ENCODE measurements around the gene PPP1R11. TPM values are rescaled to one million over a fixed set of nuclear protein-coding genes. Genes with fewer than 3 reads are reported as not detected.

PPP1R11 gene
- total RNA-seq, 4 donors from 2014 or later: 36.5 to 40.9 (median 37.3) TPM

DNA sequence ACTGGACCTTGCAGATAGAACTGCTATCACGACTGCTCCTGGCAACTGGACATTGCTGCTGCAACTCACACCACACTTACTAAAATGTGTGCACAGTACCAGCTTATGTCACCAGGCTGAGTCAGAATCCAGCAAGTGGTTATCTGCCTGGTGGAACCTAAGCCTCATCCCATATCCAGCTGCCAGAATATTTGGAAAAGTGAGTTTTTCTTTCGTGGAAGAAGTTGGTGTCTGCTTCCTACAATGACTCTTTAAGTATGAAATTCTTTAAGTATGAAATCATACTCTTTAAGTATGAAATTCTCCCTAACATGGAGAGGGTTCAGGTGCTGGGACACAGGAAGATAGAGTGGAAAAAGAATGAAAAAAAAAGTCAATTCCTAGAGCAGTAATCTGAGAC, 22.4 kb upstream of the PPP1R11 start:
- H3K9me3 ChIP-seq: no peaks in the 10 kb centered on the region
- H3K4me1 ChIP-seq: no peaks in the 10 kb centered on the region
- no peak overlapping the region for H3K4me3 ChIP-seq
- no peak overlapping the region for H3K27ac ChIP-seq
- TF ChIP-seq, protein P1, sequence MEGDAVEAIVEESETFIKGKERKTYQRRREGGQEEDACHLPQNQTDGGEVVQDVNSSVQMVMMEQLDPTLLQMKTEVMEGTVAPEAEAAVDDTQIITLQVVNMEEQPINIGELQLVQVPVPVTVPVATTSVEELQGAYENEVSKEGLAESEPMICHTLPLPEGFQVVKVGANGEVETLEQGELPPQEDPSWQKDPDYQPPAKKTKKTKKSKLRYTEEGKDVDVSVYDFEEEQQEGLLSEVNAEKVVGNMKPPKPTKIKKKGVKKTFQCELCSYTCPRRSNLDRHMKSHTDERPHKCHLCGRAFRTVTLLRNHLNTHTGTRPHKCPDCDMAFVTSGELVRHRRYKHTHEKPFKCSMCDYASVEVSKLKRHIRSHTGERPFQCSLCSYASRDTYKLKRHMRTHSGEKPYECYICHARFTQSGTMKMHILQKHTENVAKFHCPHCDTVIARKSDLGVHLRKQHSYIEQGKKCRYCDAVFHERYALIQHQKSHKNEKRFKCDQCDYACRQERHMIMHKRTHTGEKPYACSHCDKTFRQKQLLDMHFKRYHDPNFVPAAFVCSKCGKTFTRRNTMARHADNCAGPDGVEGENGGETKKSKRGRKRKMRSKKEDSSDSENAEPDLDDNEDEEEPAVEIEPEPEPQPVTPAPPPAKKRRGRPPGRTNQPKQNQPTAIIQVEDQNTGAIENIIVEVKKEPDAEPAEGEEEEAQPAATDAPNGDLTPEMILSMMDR (IDR thresholded peaks at IDR 0.05): no peak
- no peak for TF ChIP-seq POLR2A (IDR thresholded peaks at IDR 0.05)
- intact Hi-C loops (cut with DNase I): no loop called here
- 65 to 67% methylated on average over 2 of the region's 2 CpGs for WGBS, 2 donors
- no peaks in the 10 kb centered on the region for H3K27me3 ChIP-seq
- DNase-seq: no peak
- H3K36me3 ChIP-seq: no peaks in the 10 kb centered on the region

DNA sequence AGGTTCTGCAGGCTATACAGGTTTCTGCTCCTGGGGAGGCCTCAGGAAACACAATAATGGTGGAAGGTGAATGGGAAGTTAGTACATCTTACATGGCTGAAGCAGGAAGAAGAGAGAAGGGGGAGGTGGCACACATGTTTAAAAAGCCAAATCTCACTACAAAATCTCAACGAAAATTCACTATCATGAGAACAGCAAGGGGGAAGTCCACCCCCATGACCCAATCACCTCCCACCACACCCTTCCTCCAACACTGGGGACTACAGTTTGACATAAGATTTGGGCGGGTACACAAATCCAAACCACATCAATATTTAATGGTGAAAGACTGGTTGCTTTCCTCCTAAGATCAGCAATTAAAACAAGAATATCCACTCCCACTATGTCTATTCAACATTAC, 19.8 kb upstream of the PPP1R11 start:
- Histone ChIP-seq H3K27ac (no peak overlapping the region), H3K9me3 (no peaks in the 10 kb centered on the region), H3K4me1 (no peaks in the 10 kb centered on the region), H3K27me3 (no peaks in the 10 kb centered on the region), H3K4me3 (no peak overlapping the region), H3K36me3 (peaks cover 0 to 5% (median 0%) of the 10 kb centered on the region in 3 donors)
- no peak for DNase-seq
- TF ChIP-seq, protein P1 (IDR thresholded peaks at IDR 0.05): no peak
- TF ChIP-seq POLR2A (IDR thresholded peaks at IDR 0.05): no peak
- intact Hi-C loops (cut with DNase I): no loop called here
- 69 to 85% methylated on average over 2 of the region's 2 CpGs for WGBS, 2 donors

DNA sequence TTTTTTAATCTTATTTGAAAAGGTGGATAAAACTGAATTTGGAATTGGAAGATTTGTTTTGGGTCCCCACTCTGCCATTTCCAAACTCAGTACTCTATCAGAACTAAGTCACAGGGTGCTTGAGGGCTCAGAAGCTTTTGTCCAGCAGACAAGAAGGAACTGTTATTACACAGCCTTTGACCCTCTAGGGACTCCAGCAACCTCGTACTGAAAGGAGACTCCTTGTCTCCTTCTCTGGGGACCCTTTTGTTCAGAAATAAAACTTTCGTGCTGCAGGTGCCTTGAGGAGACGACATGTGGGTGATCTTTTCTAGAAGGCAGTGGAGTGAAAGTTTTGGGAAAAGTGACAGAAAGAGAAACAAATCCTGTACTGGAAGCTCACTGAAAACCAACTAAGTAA, 13.3 kb upstream of the PPP1R11 start:
- no peaks in the 10 kb centered on the region for H3K9me3 ChIP-seq
- no peak for DNase-seq
- intact Hi-C loops (cut with DNase I): no loop called here
- WGBS, 2 donors: 86 to 90% methylated on average over 3 of the region's 3 CpGs
- H3K36me3 ChIP-seq: peaks cover 0 to 55% (median 6%) of the 10 kb centered on the region in 3 donors
- H3K4me3 ChIP-seq: no peak overlapping the region
- no peaks in the 10 kb centered on the region for H3K27me3 ChIP-seq
- no peak overlapping the region for H3K27ac ChIP-seq
- H3K4me1 ChIP-seq: no peaks in the 10 kb centered on the region
- TF ChIP-seq, protein P1 (IDR thresholded peaks at IDR 0.05): no peak
- TF ChIP-seq POLR2A (IDR thresholded peaks at IDR 0.05): no peak

DNA sequence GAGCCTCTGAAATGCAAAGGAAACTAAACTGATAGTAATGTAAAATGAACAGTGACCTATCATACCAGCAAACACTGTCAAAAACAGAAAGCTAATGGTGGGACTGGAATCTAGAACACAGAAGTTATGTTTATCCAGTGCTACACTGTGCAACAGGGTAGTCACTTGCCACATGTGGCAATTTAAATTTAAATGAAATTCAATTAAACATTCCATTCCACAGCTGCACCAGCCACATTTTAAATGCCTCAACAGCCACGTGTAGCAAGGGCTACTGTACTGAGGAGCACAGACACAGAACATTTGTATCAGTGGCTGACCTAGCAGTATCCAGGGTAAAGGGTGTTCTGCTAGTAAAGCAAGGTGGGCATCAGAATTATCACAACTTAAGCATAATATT, 11.5 kb upstream of the PPP1R11 start:
- peaks cover 3 to 11% (median 7%) of the 10 kb centered on the region in 3 donors for H3K4me1 ChIP-seq
- WGBS, 2 donors: 25 to 70% methylated on average over 1 of the region's 1 CpG
- no peak overlapping the region for H3K27ac ChIP-seq
- intact Hi-C loops (cut with DNase I): no loop called here
- no peak overlapping the region for H3K4me3 ChIP-seq
- H3K36me3 ChIP-seq: peaks cover 0 to 55% (median 6%) of the 10 kb centered on the region in 3 donors
- no peak for DNase-seq
- TF ChIP-seq, protein P1 (IDR thresholded peaks at IDR 0.05): no peak
- TF ChIP-seq POLR2A (IDR thresholded peaks at IDR 0.05): no peak
- no peaks in the 10 kb centered on the region for H3K9me3 ChIP-seq
- H3K27me3 ChIP-seq: no peaks in the 10 kb centered on the region

DNA sequence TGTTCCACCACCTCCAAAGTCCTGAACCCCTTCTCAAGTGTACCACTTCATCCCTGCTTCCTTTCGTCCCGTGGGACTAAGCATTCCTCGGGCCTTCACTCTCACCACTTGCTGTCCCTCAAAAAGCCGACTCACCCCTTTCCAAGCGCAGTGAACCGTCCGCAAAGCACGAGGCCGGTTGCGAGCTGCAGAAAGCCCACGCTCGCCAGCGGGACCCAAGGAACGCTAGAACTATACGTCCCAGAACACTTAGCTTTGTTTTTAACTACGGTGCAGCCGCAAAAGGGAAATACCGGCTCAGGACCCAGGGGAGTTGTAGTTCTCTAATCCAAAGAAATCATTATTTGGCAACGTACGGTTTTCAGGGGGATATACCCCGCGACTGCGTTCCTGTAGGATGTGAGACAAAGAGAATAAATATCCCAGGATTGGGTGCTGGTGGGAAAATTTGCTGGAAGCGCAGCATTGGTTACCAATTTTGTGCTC, 6.3 kb upstream of the PPP1R11 start:
- intact Hi-C loops (cut with DNase I): no loop called here
- 0% methylated on average over 17 to 21 of the region's 24 CpGs for WGBS, 2 donors
- Histone ChIP-seq H3K27me3 (no peaks in the 10 kb centered on the region), H3K36me3 (peaks cover 0 to 47% (median 6%) of the 10 kb centered on the region in 3 donors), H3K4me1 (peaks cover 5 to 38% (median 18%) of the 10 kb centered on the region in 3 donors), H3K4me3 (peak overlapping the region; percentile 74 to 90 (median 82)), H3K9me3 (no peaks in the 10 kb centered on the region), H3K27ac (peak overlapping the region; percentile 87 to 95 (median 90))
- TF ChIP-seq, protein P1 (IDR thresholded peaks at IDR 0.05): no peak
- no peak for TF ChIP-seq POLR2A (IDR thresholded peaks at IDR 0.05)
- DNase-seq: no peak

All from esophagus squamous epithelium (tissue), 5 donors.